HUES6 (cell line): ENCODE data around the gene ARHGAP24.

ENCODE experiments used
- H3K27ac ChIP-seq: 2 replicates; pipeline ENCODE4 v1.7.0; 2013; ENCODE audit warnings: low read depth, mild to moderate bottlenecking, low read length, inconsistent platforms
- H3K27me3 ChIP-seq: 2 replicates; pipeline ENCODE4 v1.6.1; 2013; ENCODE audit warnings: low read length; ENCODE audit not compliant: control insufficient read depth, insufficient read depth
- H3K36me3 ChIP-seq: 2 replicates; pipeline ENCODE4 v1.6.1; 2013; ENCODE audit warnings: low read length; ENCODE audit not compliant: control insufficient read depth, insufficient read depth
- H3K4me1 ChIP-seq: 2 replicates; pipeline ENCODE4 v1.6.1; 2013; ENCODE audit warnings: low read length; ENCODE audit not compliant: control insufficient read depth, insufficient read depth
- H3K4me3 ChIP-seq: 2 replicates; pipeline ENCODE4 v1.5.1; 2013; ENCODE audit warnings: low read depth, low read length
- H3K9ac ChIP-seq: one replicate; pipeline ENCODE4 v1.6.1; 2013; ENCODE audit warnings: mild to moderate bottlenecking, low read length
- H3K9me3 ChIP-seq: 2 replicates; pipeline ENCODE4 v1.6.1; 2013; ENCODE audit warnings: low read depth, low read length; ENCODE audit not compliant: control insufficient read depth, insufficient read depth

The ARHGAP24 gene

DNA sequence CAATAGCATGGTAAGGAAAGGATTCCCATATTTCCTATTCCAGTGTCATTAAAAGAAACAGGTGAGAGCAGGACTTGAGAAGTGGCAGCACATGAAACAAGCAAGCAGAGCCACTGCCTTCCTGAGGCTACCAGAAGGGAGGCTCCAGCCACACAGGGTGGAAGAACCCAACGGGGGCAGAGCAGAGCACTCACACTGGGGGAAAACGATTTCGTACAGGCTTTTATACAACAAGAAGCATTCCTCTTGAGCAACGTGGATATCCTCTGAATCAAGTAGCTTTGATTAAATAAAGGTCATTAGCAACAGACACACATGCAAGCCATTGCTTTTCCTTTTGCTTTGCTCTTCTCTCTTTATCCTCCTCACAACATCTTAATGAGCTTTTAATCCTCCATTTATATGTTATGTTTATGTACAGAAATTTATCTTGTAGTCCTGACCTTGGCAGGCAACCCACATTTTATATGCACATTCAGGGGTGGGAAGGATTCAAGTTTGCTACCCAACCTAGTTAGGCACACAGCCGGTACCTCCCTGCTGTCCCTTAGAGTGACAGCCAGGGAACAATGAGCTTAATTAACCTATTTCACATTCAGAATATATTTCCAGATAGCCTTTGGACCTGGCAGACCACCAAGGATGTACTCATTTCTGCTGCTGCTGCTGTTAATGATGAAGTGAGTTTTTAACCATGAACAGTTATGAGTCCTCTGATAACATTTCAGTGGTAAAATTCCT lies 202.1 kb downstream of the ARHGAP24 start:
- Histone ChIP-seq H3K27ac (no peak overlapping the region), H3K4me1 (peaks cover 34% of the 10 kb centered on the region), H3K36me3 (no peaks in the 10 kb centered on the region), H3K27me3 (no peaks in the 10 kb centered on the region), H3K9me3 (no peaks in the 10 kb centered on the region), H3K4me3 (no peak overlapping the region), H3K9ac (no peak overlapping the region)

- Histone ChIP-seq H3K27me3 (no peaks in the 10 kb centered on the region), H3K36me3 (no peaks in the 10 kb centered on the region), H3K9me3 (no peaks in the 10 kb centered on the region), H3K4me1 (peaks cover 8% of the 10 kb centered on the region), H3K4me3 (no peak overlapping the region), H3K27ac (no peak overlapping the region), H3K9ac (no peak overlapping the region)
Observed at GRCh38 chr4:85681221-85681657, 206.3 kb downstream of the ARHGAP24 start.

DNA sequence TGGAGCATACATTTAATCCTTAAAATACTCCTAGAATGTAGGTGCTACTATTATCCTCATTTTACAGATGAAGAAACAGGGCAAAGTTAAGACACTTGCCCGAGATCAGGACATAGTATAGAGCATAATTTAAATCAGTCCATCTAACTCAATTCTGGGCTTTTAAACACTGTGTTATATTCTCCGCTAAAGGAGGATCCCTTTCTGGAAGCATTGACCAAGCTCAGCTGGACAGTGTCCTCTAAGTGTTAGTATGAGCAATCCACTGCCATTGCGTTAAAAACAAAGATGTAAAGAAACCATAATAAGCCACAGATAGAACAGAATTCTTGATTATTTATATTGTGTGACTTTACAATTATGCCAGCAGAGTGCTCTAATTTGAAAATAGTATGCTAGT lies 207.0 kb downstream of the ARHGAP24 start:
- Histone ChIP-seq H3K36me3 (no peaks in the 10 kb centered on the region), H3K9ac (no peak overlapping the region), H3K27me3 (no peaks in the 10 kb centered on the region), H3K4me1 (peaks cover 2% of the 10 kb centered on the region), H3K27ac (no peak overlapping the region), H3K4me3 (no peak overlapping the region), H3K9me3 (no peaks in the 10 kb centered on the region)

GRCh38 chr4:85682391-85682790 lies 207.4 kb downstream of the ARHGAP24 start:
- Histone ChIP-seq H3K27me3 (no peaks in the 10 kb centered on the region), H3K9ac (no peak overlapping the region), H3K27ac (no peak overlapping the region), H3K9me3 (no peaks in the 10 kb centered on the region), H3K4me1 (no peaks in the 10 kb centered on the region; the same call in 1 of the 2 replicates), H3K4me3 (no peak overlapping the region), H3K36me3 (no peaks in the 10 kb centered on the region)

GRCh38 chr4:85684676-85685075 lies 209.7 kb downstream of the ARHGAP24 start:
- Histone ChIP-seq H3K9me3 (no peaks in the 10 kb centered on the region), H3K27me3 (no peaks in the 10 kb centered on the region), H3K4me3 (no peak overlapping the region), H3K27ac (no peak overlapping the region), H3K9ac (no peak overlapping the region), H3K36me3 (no peaks in the 10 kb centered on the region), H3K4me1 (no peaks in the 10 kb centered on the region)

GRCh38 chr4:85686398-85686797 lies 211.4 kb downstream of the ARHGAP24 start:
- Histone ChIP-seq H3K27me3 (no peaks in the 10 kb centered on the region), H3K4me3 (no peak overlapping the region), H3K9ac (no peak overlapping the region), H3K9me3 (no peaks in the 10 kb centered on the region), H3K27ac (no peak overlapping the region), H3K4me1 (no peaks in the 10 kb centered on the region), H3K36me3 (no peaks in the 10 kb centered on the region)

- no peak overlapping the region for H3K4me3 ChIP-seq
- no peak overlapping the region for H3K27ac ChIP-seq
- H3K27me3 ChIP-seq, result no peaks in the 10 kb centered on the region
- H3K9me3 ChIP-seq, result no peaks in the 10 kb centered on the region
- H3K9ac ChIP-seq, result no peak overlapping the region
- no peaks in the 10 kb centered on the region for H3K4me1 ChIP-seq
- no peaks in the 10 kb centered on the region for H3K36me3 ChIP-seq
Observed at GRCh38 chr4:85688055-85688740, 213.2 kb downstream of the ARHGAP24 start.

DNA sequence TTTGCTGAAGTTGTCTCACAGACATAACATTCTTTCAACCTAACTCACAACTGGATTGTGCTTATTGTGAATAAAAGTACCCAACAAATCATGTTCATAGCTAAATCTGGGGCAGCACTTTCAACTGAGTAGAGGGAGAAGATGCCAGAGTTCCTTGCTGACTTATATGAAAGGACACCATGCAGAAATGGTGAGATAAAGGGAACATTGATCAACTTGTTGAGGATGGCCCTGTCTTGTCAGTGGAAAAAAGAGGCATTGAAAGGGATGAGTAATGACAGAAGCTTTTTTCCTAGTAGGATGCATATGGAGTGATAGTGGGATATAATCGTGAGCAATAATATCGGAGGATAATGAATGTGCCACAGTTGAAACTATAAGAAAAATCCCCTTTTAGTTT lies 221.7 kb downstream of the ARHGAP24 start:
- no peaks in the 10 kb centered on the region for H3K36me3 ChIP-seq
- no peaks in the 10 kb centered on the region for H3K9me3 ChIP-seq
- H3K4me3 ChIP-seq, result no peak overlapping the region
- no peaks in the 10 kb centered on the region for H3K4me1 ChIP-seq
- H3K9ac ChIP-seq, result no peak overlapping the region
- H3K27ac ChIP-seq, result no peak overlapping the region
- no peaks in the 10 kb centered on the region for H3K27me3 ChIP-seq

- H3K4me1 ChIP-seq, result no peaks in the 10 kb centered on the region
- no peak overlapping the region for H3K27ac ChIP-seq
- no peak overlapping the region for H3K4me3 ChIP-seq
- H3K36me3 ChIP-seq, result no peaks in the 10 kb centered on the region
- H3K9me3 ChIP-seq, result no peaks in the 10 kb centered on the region
- no peak overlapping the region for H3K9ac ChIP-seq
- no peaks in the 10 kb centered on the region for H3K27me3 ChIP-seq
Observed at GRCh38 chr4:85697854-85698253, 222.9 kb downstream of the ARHGAP24 start.

GRCh38 chr4:85700362-85700761 lies 225.4 kb downstream of the ARHGAP24 start:
- Histone ChIP-seq H3K4me3 (no peak overlapping the region), H3K27ac (no peak overlapping the region), H3K27me3 (no peaks in the 10 kb centered on the region), H3K36me3 (no peaks in the 10 kb centered on the region), H3K4me1 (no peaks in the 10 kb centered on the region), H3K9ac (no peak overlapping the region), H3K9me3 (no peaks in the 10 kb centered on the region)

DNA sequence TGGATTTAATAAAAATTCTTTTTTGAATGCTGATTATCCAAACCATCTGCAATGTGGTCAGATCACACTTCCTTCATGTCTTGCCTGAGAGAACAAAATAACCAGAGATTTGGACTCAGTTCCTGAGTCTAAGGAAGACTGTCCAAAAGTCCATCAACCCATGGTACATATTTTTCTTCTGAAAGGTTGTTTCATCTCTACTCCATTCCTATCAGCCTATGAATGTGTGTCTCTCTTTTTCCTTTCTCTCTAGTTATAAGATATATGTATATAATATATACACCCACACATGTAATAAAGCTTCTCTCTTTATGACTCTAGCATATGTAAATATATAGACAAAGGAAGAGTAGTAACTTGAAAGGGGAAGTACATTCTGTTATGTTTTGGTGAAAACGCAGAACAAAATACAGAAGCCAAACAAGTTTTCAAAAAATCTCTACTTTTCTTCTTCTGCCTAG lies 226.9 kb downstream of the ARHGAP24 start:
- Histone ChIP-seq H3K4me3 (no peak overlapping the region), H3K36me3 (no peaks in the 10 kb centered on the region), H3K27me3 (no peaks in the 10 kb centered on the region), H3K9ac (no peak overlapping the region), H3K4me1 (no peaks in the 10 kb centered on the region), H3K9me3 (no peaks in the 10 kb centered on the region), H3K27ac (no peak overlapping the region)
